Fibroblast of lung (primary cell): Measurements from ENCODE around the gene PRC1.

ENCODE experiments used
- EZH2 ChIP-seq: IDR thresholded peaks from 2 replicates; pipeline ENCODE4 v1.5.1; 2012; ENCODE audit warnings: low read length, control low read depth, mild to moderate bottlenecking; ENCODE audit errors: missing control alignments
- TF ChIP-seq, protein P1 (sequence below), 2 donors: IDR thresholded peaks in 1 of 2; conservative IDR thresholded peaks in 1 of 2; 1 replicate in 1 of 2; 2 replicates in 1 of 2; pipeline ENCODE4 v1.5.1; 2011 to 2012; ENCODE audit warnings: low read length in 2 of 2, control low read depth in 1 of 2, inconsistent platforms in 1 of 2, low read depth in 1 of 2, mild to moderate bottlenecking in 1 of 2

DNA sequence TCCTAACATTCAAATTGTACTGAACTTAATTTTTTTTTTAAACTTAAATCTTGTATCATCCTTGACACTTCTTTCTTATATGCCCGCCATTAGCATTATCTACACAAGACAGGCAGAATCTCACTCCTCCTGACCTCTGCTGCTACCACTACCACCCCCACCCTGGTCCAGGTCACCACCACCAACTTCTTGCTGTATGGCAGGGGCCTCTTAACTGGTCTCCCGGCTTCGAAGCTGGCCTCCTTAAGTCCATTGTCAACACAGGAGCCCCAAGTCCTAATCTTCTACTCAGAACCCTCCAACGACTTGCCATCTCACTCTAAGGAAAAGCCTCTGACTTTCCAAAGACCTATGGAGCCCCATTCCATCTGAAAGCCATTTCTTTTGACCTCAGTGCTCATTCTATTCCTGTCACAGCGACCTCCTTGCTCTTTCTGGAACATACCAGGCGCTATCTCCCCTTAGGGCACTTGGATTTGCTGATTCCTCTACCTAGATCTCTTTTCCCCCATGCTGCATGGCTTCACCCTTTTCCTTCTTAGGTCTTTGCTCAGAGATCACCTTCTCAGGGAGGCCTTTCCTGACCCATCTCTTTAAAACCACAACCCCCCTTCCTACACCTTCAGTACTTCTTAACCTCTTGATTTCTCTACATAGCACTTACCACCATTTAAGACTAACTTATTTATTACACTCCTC, 2.6 kb downstream of the PRC1 start:
- TF ChIP-seq, protein P1, sequence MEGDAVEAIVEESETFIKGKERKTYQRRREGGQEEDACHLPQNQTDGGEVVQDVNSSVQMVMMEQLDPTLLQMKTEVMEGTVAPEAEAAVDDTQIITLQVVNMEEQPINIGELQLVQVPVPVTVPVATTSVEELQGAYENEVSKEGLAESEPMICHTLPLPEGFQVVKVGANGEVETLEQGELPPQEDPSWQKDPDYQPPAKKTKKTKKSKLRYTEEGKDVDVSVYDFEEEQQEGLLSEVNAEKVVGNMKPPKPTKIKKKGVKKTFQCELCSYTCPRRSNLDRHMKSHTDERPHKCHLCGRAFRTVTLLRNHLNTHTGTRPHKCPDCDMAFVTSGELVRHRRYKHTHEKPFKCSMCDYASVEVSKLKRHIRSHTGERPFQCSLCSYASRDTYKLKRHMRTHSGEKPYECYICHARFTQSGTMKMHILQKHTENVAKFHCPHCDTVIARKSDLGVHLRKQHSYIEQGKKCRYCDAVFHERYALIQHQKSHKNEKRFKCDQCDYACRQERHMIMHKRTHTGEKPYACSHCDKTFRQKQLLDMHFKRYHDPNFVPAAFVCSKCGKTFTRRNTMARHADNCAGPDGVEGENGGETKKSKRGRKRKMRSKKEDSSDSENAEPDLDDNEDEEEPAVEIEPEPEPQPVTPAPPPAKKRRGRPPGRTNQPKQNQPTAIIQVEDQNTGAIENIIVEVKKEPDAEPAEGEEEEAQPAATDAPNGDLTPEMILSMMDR (conservative IDR thresholded peaks at IDR 0.05 in 1 of 2, IDR thresholded peaks at IDR 0.05 in 1 of 2; ENCODE audit: low read depth in 1 of 2, low read length in 2 of 2) = no peak
- TF ChIP-seq EZH2 = no peak
